ENCODE results near the gene KRT7. TPM values are rescaled to one million over a fixed set of nuclear protein-coding genes. Genes with fewer than 3 reads are reported as not detected.

Gene KRT7
- polyA plus RNA-seq, 1 experiment: 4.6 TPM

DNA sequence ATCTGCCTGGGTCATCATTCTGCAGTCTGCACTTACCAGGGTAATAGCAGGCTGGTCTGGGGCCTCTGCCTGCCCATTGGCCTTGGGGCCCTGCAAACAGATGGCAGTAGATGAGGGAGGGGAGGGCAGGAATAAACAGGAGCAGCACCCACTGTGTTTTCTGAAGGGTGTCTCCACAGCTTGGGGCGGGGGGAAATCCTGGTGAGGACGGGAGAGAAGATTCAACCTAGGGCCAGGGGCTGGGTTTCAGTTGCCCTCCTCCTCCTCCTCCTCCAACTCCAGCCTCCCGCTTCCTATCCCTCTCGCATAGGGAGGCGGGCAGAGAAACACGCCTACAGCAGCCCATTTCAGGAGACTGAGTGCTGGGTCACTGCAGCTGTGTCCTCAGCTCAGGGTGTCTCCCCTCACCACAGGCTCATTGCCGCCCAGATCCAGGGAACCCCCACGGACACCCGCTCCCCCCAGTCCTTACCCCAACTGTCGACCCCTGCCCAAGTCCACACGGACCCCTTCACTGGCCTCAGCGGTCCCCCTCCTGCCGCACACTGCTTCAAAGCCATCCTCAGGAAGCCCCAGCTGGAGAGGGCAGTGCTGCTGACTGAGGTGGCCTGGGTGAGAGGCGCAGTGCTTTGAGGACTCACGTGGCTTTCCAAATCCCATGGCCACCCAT, 32.1 kb upstream of the KRT7 start:
- H3K27me3 ChIP-seq (ENCODE audit: control insufficient read depth, insufficient read depth, low read length): no peaks in the 10 kb centered on the region
- no peak overlapping the region for H3K27ac ChIP-seq (ENCODE audit: low read depth, low read length)
- TF ChIP-seq, protein P1, sequence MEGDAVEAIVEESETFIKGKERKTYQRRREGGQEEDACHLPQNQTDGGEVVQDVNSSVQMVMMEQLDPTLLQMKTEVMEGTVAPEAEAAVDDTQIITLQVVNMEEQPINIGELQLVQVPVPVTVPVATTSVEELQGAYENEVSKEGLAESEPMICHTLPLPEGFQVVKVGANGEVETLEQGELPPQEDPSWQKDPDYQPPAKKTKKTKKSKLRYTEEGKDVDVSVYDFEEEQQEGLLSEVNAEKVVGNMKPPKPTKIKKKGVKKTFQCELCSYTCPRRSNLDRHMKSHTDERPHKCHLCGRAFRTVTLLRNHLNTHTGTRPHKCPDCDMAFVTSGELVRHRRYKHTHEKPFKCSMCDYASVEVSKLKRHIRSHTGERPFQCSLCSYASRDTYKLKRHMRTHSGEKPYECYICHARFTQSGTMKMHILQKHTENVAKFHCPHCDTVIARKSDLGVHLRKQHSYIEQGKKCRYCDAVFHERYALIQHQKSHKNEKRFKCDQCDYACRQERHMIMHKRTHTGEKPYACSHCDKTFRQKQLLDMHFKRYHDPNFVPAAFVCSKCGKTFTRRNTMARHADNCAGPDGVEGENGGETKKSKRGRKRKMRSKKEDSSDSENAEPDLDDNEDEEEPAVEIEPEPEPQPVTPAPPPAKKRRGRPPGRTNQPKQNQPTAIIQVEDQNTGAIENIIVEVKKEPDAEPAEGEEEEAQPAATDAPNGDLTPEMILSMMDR (IDR thresholded peaks at IDR 0.05; ENCODE audit: low read depth, low read length): no peak
- no peak for DNase-seq (ENCODE audit: low read depth, low spot score)
- no peak overlapping the region for H3K4me3 ChIP-seq (ENCODE audit: low read depth, low read length)
- ChIA-PET CTCF (interaction anchor here (0.6 to 1.1 kb wide), 3 partner anchors 78 to 679 kb away, joined by 3 to 5 read pairs (median 3); no protein-coding TSS in a partner anchor), POLR2A (interaction anchor here (1.4 kb wide), 1 partner anchor 8 kb away, joined by 3 read pairs; no protein-coding TSS in a partner anchor)
- H3K9me3 ChIP-seq (ENCODE audit: control insufficient read depth, insufficient read depth, low read length): no peaks in the 10 kb centered on the region

DNA sequence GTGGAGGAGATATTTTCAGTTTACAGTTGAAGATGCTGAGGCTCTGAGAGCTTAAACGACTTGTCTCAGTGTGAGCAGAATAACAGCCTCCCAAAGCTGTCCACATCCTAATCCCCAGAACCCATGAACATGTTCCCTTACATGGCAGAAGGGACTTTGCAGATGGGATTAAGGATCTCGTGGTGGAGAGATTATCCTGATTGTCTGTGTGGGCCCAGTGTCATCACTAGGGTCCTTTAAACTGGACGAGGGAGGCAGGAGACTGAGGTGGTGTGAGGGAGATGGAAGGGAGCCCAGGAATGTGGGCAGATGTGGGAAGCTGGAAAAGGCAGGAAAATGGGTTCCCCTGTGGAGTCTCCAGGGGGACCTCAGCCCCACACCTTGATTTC, 31.6 kb upstream of the KRT7 start:
- POLR2A ChIA-PET: interaction anchor here (1.4 kb wide), 1 partner anchor 9 kb away, joined by 3 read pairs; no protein-coding TSS in a partner anchor
- Histone ChIP-seq H3K27ac (ENCODE audit: low read depth, low read length) (no peak overlapping the region), H3K27me3 (ENCODE audit: control insufficient read depth, insufficient read depth, low read length) (no peaks in the 10 kb centered on the region), H3K9me3 (ENCODE audit: control insufficient read depth, insufficient read depth, low read length) (no peaks in the 10 kb centered on the region), H3K4me3 (ENCODE audit: low read depth, low read length) (no peak overlapping the region)
- CTCF ChIA-PET: interaction anchor here (0.8 to 1.2 kb wide), 3 partner anchors 10 to 127 kb away, joined by 3 to 5 read pairs (median 3); partner anchors contain the start of gene KRT80
- no peak for DNase-seq (ENCODE audit: low read depth, low spot score)
- TF ChIP-seq, protein P1 (IDR thresholded peaks at IDR 0.05; ENCODE audit: low read depth, low read length): no peak

DNA sequence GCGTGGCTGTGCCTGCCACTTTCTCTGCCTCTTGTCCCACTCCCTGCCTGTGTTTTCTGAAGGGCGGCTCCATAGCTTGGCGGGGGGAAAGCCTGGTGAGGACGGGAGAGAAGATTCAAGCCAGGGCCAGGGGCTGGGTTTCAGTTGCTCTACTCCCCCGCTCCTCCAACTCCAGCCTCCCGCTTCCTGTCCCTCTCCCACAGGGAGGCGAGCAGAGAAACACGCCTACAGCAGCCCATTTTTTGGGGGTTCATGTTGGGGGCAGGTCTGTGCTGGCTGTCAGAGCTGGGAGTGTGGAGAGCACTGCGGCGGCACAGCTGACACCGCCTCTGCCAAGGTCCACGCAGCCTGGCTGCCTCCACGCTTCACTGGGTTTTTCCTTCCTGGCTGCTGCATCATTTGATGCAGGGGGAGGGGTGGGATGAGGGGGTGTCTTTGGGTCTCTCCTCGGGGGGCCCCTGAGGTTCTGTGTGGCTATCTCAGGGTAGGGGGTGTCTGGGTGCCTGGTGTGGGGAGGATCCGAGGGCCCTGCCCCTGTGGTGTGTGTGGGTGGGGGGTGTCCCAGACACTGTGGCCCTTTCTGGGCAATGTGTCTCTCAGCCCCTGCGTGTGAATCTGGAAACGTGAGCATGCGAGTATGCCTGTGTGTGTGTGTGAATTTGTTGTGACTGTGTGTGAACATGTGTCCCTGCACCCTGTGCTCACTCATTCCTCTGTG, 30.5 kb upstream of the KRT7 start:
- Histone ChIP-seq H3K4me3 (ENCODE audit: low read depth, low read length) (no peak overlapping the region), H3K9me3 (ENCODE audit: control insufficient read depth, insufficient read depth, low read length) (no peaks in the 10 kb centered on the region), H3K27ac (ENCODE audit: low read depth, low read length) (peak overlapping the region; percentile 57), H3K27me3 (ENCODE audit: control insufficient read depth, insufficient read depth, low read length) (no peaks in the 10 kb centered on the region)
- POLR2A ChIA-PET: interaction anchor here (0.6 to 1.4 kb wide), 3 partner anchors 10 to 20 kb away, joined by 3 to 5 read pairs (median 4); no protein-coding TSS in a partner anchor
- DNase-seq (ENCODE audit: low read depth, low spot score): no peak
- CTCF ChIA-PET: interaction anchor here (0.6 to 1.2 kb wide), 5 partner anchors 10 to 126 kb away, joined by 3 to 5 read pairs (median 3); partner anchors contain the start of gene KRT80
- TF ChIP-seq, protein P1 (IDR thresholded peaks at IDR 0.05; ENCODE audit: low read depth, low read length): no peak

DNA sequence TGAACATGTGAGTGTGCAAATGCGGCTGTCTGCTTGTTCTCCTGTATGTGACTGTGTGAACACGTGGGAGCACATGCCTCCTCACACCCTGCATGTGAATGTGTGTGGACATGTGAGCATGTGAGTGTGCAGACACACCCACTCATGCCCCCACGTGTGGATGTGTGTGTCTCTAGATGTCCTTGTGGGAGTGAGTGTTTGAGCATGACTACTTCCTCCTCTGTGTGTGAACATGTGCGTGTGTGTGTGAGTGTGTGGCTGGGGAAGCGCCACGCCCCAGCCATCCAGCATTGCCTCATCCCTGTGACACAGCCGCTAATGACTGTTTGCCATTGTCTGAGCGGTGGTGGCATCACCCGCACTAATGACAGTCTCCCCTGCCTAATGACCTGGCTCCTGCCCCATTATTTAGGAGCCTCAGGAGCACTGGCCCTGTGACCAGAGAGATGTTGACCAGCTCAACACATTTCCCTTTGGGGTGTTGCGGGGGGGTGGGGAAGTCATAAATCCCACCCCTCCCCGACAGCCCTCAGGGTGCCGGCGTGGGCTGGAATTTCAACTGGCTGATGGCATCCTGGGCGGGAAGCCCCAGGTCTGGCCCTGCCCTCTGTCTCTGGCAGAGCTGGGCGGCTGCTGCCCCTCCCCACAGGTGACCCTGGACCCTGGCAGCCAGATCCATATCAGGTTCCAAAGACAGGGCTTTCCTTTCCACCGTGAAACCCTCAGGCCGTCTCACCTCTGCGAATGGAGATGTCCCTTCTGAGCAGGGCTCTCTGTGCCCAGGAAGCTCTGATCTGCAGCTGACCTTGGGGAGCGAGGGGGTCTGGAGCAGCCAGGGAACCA, 29.7 kb upstream of the KRT7 start:
- ChIA-PET CTCF (interaction anchor here (0.6 kb wide), 2 partner anchors 9 to 18 kb away, joined by 3 to 4 read pairs; no protein-coding TSS in a partner anchor), POLR2A (interaction anchor here (0.6 to 2.5 kb wide), 3 partner anchors 11 to 21 kb away, joined by 4 to 10 read pairs (median 5); partner anchors contain the start of gene KRT80)
- H3K9me3 ChIP-seq (ENCODE audit: control insufficient read depth, insufficient read depth, low read length): no peaks in the 10 kb centered on the region
- DNase-seq (ENCODE audit: low read depth, low spot score): no peak
- H3K27me3 ChIP-seq (ENCODE audit: control insufficient read depth, insufficient read depth, low read length): no peaks in the 10 kb centered on the region
- H3K4me3 ChIP-seq (ENCODE audit: low read depth, low read length): no peak overlapping the region
- TF ChIP-seq, protein P1 (IDR thresholded peaks at IDR 0.05; ENCODE audit: low read depth, low read length): no peak
- H3K27ac ChIP-seq (ENCODE audit: low read depth, low read length): peak overlapping the region; percentile 31
